HepG2 (cell line): ENCODE measurements around the gene SMARCC1. TPM values are rescaled to one million over a fixed set of nuclear protein-coding genes. Genes with fewer than 3 reads are reported as not detected.

Experiments
- ATAC-seq: fragments of 200-7000 bp; cut with Tn5 transposase; 3 replicates; pipeline ENCODE4 v1.9.1; 2020; ENCODE audit warnings: mild to moderate bottlenecking, moderate library complexity
- BruUV-seq: library from RNA; stranded (reverse); fragments of 400-500 nt; replicated peaks from 2 replicates; lab custom pipeline; 2021; lab: Mats Ljungman, UMichigan
- CTCF ChIA-PET: fragments of 300-600 bp; formaldehyde crosslinking; extraction: SDS; loops from one replicate; lab custom pipeline; 2021; ENCODE audit warnings: low total read pairs, inconsistent platforms, low intra/inter-chr PET ratio; lab: Yijun Ruan, JAX
- POLR2A ChIA-PET: fragments of 350-600 bp; sonication (Branson Sonifier 250); formaldehyde crosslinking; loops from one replicate; lab custom pipeline; 2020; ENCODE audit warnings: antibody characterized with exemption, inconsistent platforms; lab: Yijun Ruan, JAX
- DNase-seq: peaks from one replicate; pipeline ENCODE4 v3.0.0-alpha.2; 2015; ENCODE audit warnings: low spot score
- FAIRE-seq: peaks from 3 replicates; lab custom pipeline; 2011; peaks lifted over from hg19 to GRCh38; lab: Jason Lieb, UNC
- H2AFZ ChIP-seq: one replicate; pipeline ENCODE4 v1.6.1; 2011; ENCODE audit warnings: low read length, inconsistent platforms
- H3K27ac ChIP-seq: fragments of 300-600 bp; 3 replicates; pipeline ENCODE4 v1.8.0; 2011; ENCODE audit warnings: mixed run types, mild to moderate bottlenecking, mixed read lengths, low read length, inconsistent platforms; ENCODE audit not compliant: insufficient read depth; ENCODE audit errors: extremely low read length
- H3K27me3 ChIP-seq, 2 experiments: fragments of 200-600 bp in 1 of 2; 2 replicates in 1 of 2; 3 replicates in 1 of 2; pipeline versions ENCODE4 v1.6.0 to v1.8.0; 2011; ENCODE audit warnings: low read length in 2 of 2, mild to moderate bottlenecking in 2 of 2, moderate library complexity in 2 of 2, inconsistent platforms in 1 of 2; ENCODE audit not compliant: insufficient read depth in 2 of 2, control insufficient read depth in 1 of 2
- H3K36me3 ChIP-seq, 2 experiments: fragments of 200-600 bp in 1 of 2; replicated peaks in 1 of 2; 2 replicates in 1 of 2; 3 replicates in 1 of 2; pipeline versions ENCODE4 v1.5.1 to v1.8.0; 2011; ENCODE audit warnings: low read length in 2 of 2, inconsistent platforms in 1 of 2; ENCODE audit not compliant: insufficient read depth in 2 of 2, control insufficient read depth in 1 of 2
- H3K4me1 ChIP-seq: 2 replicates; pipeline ENCODE4 v1.5.1; 2012; ENCODE audit warnings: low read length, inconsistent platforms; ENCODE audit not compliant: insufficient read depth
- H3K4me2 ChIP-seq: 2 replicates; pipeline ENCODE4 v1.6.0; 2011; ENCODE audit warnings: low read depth, low read length, inconsistent platforms
- H3K4me3 ChIP-seq, 3 experiments: fragments of 200-600 bp in 1 of 3; sonication (generic), shearing (Covaris generic) in 1 of 3; replicated peaks in 1 of 3; 2 replicates each; pipeline ENCODE4 v1.5.1; 2011 to 2016; ENCODE audit warnings: low read length in 3 of 3, inconsistent platforms in 2 of 3, low read depth in 2 of 3, mild to moderate bottlenecking in 2 of 3, control low read depth in 1 of 3, mixed read lengths in 1 of 3; ENCODE audit not compliant: insufficient read depth in 1 of 3
- H3K79me2 ChIP-seq: one replicate; pipeline ENCODE4 v1.6.1; 2011; ENCODE audit warnings: low read length, inconsistent platforms; ENCODE audit not compliant: insufficient read depth
- H3K9ac ChIP-seq: 2 replicates; pipeline ENCODE4 v1.6.0; 2011; ENCODE audit warnings: mild to moderate bottlenecking, low read depth, low read length, inconsistent platforms; ENCODE audit not compliant: insufficient read depth
- H3K9me3 ChIP-seq: 2 replicates; pipeline ENCODE4 v1.5.1; 2012; ENCODE audit warnings: mild to moderate bottlenecking, low read length
- H4K20me1 ChIP-seq: 2 replicates; pipeline ENCODE4 v1.6.0; 2011; ENCODE audit warnings: inconsistent platforms, mild to moderate bottlenecking, low read length, moderate library complexity; ENCODE audit not compliant: insufficient read depth
- ASH2L ChIP-seq: fragments of 300-600, 200-600 bp; sonication (generic); IDR thresholded peaks from 2 replicates; pipeline ENCODE4 v1.7.0; 2017; ENCODE audit warnings: low read depth, mild to moderate bottlenecking, moderate library complexity, mixed read lengths, low read length; ENCODE audit not compliant: insufficient read length
- CSRNP1 ChIP-seq: sonication (generic); formaldehyde crosslinking; IDR thresholded peaks from 2 replicates; pipeline ENCODE4 v1.8.1; 2023; ENCODE audit warnings: mild to moderate bottlenecking, missing genetic modification reagents
- HNF1A ChIP-seq, 2 experiments: sonication (generic) in 1 of 2; formaldehyde crosslinking in 1 of 2; IDR thresholded peaks; 2 replicates each; pipeline versions ENCODE4 v1.4.0 to v1.6.1; 2016 to 2020; ENCODE audit warnings: borderline replicate concordance in 1 of 2, low read depth in 1 of 2, mild to moderate bottlenecking in 1 of 2, missing genetic modification reagents in 1 of 2
- HNF4G ChIP-seq, 2 experiments: sonication (generic) in 1 of 2; formaldehyde crosslinking in 1 of 2; IDR thresholded peaks; 2 replicates each; pipeline versions ENCODE4 v1.4.0 to v1.6.1; 2011 to 2020; ENCODE audit warnings: borderline replicate concordance in 2 of 2, low read depth in 2 of 2, mild to moderate bottlenecking in 2 of 2, low read length in 1 of 2, missing genetic modification reagents in 1 of 2, moderate library complexity in 1 of 2
- SNAPC5 ChIP-seq: sonication (generic); formaldehyde crosslinking; IDR thresholded peaks from 2 replicates; pipeline ENCODE4 v1.8.1; 2023; ENCODE audit warnings: mild to moderate bottlenecking, missing genetic modification reagents, borderline replicate concordance
- TFE3 ChIP-seq: IDR thresholded peaks from 2 replicates; pipeline ENCODE4 v1.6.1; 2016
- ZBTB4 ChIP-seq: sonication (generic); formaldehyde crosslinking; IDR thresholded peaks from 2 replicates; pipeline ENCODE4 v1.4.0; 2020; ENCODE audit warnings: missing genetic modification reagents, mild to moderate bottlenecking, borderline replicate concordance
- ZNF136 ChIP-seq: sonication (generic); formaldehyde crosslinking; IDR thresholded peaks from 2 replicates; pipeline ENCODE4 v1.8.1; 2022; ENCODE audit warnings: low read depth, mild to moderate bottlenecking, moderate library complexity, missing genetic modification reagents
- ZNF180 ChIP-seq: sonication (generic); formaldehyde crosslinking; IDR thresholded peaks from 2 replicates; pipeline ENCODE4 v1.4.0; 2020; ENCODE audit warnings: low read depth, missing genetic modification reagents, borderline replicate concordance
- ZNF263 ChIP-seq: sonication (generic); formaldehyde crosslinking; IDR thresholded peaks from 2 replicates; pipeline ENCODE4 v1.4.0; 2020; ENCODE audit warnings: missing genetic modification reagents
- ZNF501 ChIP-seq: sonication (generic); formaldehyde crosslinking; IDR thresholded peaks from 2 replicates; pipeline ENCODE4 v1.5.1; 2020; ENCODE audit warnings: mild to moderate bottlenecking, moderate library complexity, missing genetic modification reagents
- ZSCAN21 ChIP-seq: sonication (generic); formaldehyde crosslinking; IDR thresholded peaks from 2 replicates; pipeline ENCODE4 v1.8.0; 2022; ENCODE audit warnings: mild to moderate bottlenecking, missing genetic modification reagents, moderate library complexity, borderline replicate concordance
- WGBS: methylation state at CpG from one replicate; pipeline ENCODE4 v1.1.6; 2017; ENCODE audit warnings: low lambda C conversion rate; 5-methylcytosine and 5-hydroxymethylcytosine counted together
- in situ Hi-C: cut with HindIII; loops from 2 replicates; pipeline ENCODE4 v1.10.0; 2017; ENCODE audit warnings: low pct_unique_long_range_greater_than_20kb; ENCODE audit not compliant: extremely low pct_ligation_motif_present
- intact Hi-C: fragments of 100-400 bp; cut with micrococcal nuclease; formaldehyde crosslinking; loops from one replicate; pipeline ENCODE4 v1.10.0; 2022; ENCODE audit not compliant: unreplicated experiment
- polyA plus RNA-seq, 8 experiments: library from polyadenylated mRNA; depleted of rRNA in 3 of 8; stranded (reverse) in 7 of 8; unstranded in 1 of 8; fragments of >200 nt; fragmentation: Illumina TruSeq in 4 of 8; extraction: Trizol in 4 of 8; gene quantifications; 2 replicates each; pipeline versions ENCODE4 v1.2.1 to v1.2.3, GENCODE V29; 2011 to 2016; ENCODE audit warnings: low read depth in 4 of 8, missing spikeins in 1 of 8, mixed read lengths in 1 of 8; ENCODE audit not compliant: insufficient read depth in 1 of 8
- total RNA-seq, 5 experiments: library from RNA; depleted of rRNA; stranded (reverse); fragments of >200 nt; fragmentation: Illumina TruSeq; extraction: Trizol; gene quantifications; 2 replicates each; pipeline ENCODE4 v1.2.3, GENCODE V29; 2016; ENCODE audit warnings: low read depth in 1 of 5

Gene SMARCC1
- total and polyA plus RNA-seq, 2 of the 13 experiments (the other 11 are each of a cell fraction or from before 2014, with no cell fraction given): 47.9 to 58.4 TPM

GRCh38 chr3:47628426-47628825, 153.3 kb downstream of the SMARCC1 start:
- intact Hi-C loops: no loop called here
- Histone ChIP-seq H3K79me2 (no peaks in the 10 kb centered on the region), H3K27me3 (no peaks in the 10 kb centered on the region), H2AFZ (no peak overlapping the region), H3K4me3 (no peak overlapping the region), H4K20me1 (no peaks in the 10 kb centered on the region), H3K27ac (no peak overlapping the region), H3K4me1 (peaks cover 7% of the 10 kb centered on the region), H3K36me3 (peaks cover 24 to 76% of the 10 kb centered on the region in 2 experiments), H3K4me2 (no peak overlapping the region), H3K9me3 (no peaks in the 10 kb centered on the region), H3K9ac (no peak overlapping the region)
- ChIA-PET POLR2A (no interaction called here), CTCF (no interaction called here)
- WGBS: 95% methylated on average over 6 of the region's 6 CpGs
- DNase-seq: no peak
- no peak for ATAC-seq
- BruUV-seq: no TSS peak
- no peak for FAIRE-seq
- in situ Hi-C loops: no loop called here
- TF ChIP-seq HNF4G (IDR thresholded peaks at IDR 0.05; ENCODE audit: borderline replicate concordance, low read depth, low read length) (no peak), HNF4G (CRISPR knock-in tag; IDR thresholded peaks at IDR 0.05; ENCODE audit: borderline replicate concordance, low read depth) (no peak), ZNF263 (CRISPR knock-in tag) (no peak), ZNF136 (CRISPR knock-in tag) (no peak), ZBTB4 (CRISPR knock-in tag) (no peak), ZNF180 (CRISPR knock-in tag) (no peak), ASH2L (no peak), ZSCAN21 (CRISPR knock-in tag) (no peak), CSRNP1 (CRISPR knock-in tag) (no peak), ZNF501 (CRISPR knock-in tag) (no peak), HNF1A (IDR thresholded peaks at IDR 0.05; ENCODE audit: low read depth) (no peak), HNF1A (CRISPR knock-in tag; IDR thresholded peaks at IDR 0.05; ENCODE audit: borderline replicate concordance) (no peak), TFE3 (no peak), SNAPC5 (CRISPR knock-in tag) (no peak)
